ENCODE data around the gene PCDHGC5.

DNA sequence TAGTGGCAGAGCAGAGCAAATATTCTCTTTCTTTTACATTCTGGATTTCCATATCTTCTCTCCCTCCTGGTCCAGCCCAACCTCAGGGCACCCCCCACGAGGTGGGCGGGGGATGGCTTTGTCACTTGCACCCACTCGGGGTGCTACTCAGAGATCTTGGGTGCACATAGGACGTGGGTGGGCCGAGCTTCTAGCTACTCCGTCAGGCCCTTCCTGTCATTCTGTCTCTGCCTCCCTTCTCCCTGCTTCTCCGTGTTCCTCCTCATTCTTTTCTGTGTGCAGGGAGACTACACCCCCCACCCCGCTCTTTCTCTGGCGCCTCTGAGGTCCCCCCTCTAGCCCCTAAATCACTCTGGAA, 19.5 kb downstream of the PCDHGC5 start:
- TF ChIP-seq, protein P1, sequence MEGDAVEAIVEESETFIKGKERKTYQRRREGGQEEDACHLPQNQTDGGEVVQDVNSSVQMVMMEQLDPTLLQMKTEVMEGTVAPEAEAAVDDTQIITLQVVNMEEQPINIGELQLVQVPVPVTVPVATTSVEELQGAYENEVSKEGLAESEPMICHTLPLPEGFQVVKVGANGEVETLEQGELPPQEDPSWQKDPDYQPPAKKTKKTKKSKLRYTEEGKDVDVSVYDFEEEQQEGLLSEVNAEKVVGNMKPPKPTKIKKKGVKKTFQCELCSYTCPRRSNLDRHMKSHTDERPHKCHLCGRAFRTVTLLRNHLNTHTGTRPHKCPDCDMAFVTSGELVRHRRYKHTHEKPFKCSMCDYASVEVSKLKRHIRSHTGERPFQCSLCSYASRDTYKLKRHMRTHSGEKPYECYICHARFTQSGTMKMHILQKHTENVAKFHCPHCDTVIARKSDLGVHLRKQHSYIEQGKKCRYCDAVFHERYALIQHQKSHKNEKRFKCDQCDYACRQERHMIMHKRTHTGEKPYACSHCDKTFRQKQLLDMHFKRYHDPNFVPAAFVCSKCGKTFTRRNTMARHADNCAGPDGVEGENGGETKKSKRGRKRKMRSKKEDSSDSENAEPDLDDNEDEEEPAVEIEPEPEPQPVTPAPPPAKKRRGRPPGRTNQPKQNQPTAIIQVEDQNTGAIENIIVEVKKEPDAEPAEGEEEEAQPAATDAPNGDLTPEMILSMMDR (IDR thresholded peaks at IDR 0.05), result no peak
- no peak for TF ChIP-seq POLR2A (IDR thresholded peaks at IDR 0.05)

Measured in right lobe of liver (tissue), 4 donors.